Measurements from ENCODE around the gene IRS1.

GRCh38 chr2:226828191-226828590 is 28.6 kb upstream of the IRS1 start:
- TF ChIP-seq CTCF (IDR thresholded peaks at IDR 0.05): no peak
- TF ChIP-seq POLR2A (IDR thresholded peaks at IDR 0.05): no peak
- TF ChIP-seq POLR2AphosphoS5 (IDR thresholded peaks at IDR 0.05): no peak
- TF ChIP-seq EP300 (IDR thresholded peaks at IDR 0.05): no peak
